ENCODE data around the gene TRAPPC3L.

TRAPPC3L gene

DNA sequence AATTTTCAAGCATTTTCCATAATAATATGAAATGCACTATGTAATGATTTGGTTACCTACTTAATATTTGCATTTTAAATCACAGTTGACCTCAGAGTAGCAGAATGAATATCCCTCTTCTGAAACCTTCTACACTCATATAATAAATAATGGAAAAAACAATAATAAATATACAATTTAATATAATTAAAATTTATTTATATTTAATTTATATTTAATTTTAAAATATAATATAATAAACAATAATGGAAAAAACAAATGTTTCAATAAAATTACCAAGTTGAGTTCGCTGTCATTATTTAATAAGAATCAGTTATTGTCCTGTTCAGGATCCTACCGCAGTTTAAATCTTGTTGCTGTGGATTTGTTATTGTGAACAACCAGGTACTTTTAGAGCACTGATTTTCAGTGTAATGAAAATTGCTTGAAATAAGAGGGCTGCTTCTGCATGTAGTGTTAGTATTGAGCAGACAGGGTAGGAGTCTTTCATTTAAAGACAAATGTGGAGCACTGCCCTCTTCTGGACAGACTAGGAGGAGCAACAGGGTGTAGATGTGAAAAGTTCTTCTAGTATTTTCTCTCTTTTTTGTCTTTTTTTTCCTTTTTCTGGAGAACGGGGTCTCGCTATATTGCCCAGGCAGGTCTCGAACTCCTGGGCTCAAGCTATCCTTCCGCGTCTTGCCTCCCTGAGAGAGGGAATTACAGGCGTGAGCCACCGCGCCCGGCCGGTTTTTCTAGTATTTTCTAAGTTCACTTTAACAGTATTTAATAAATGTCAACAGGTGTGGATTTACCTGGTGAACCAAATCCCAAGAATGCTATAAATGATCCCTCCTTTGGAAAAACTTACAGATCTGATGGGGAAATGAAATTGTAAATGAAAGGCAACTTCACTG, 13.6 kb downstream of the TRAPPC3L start:
- Histone ChIP-seq H3K9me3 (ENCODE audit: control insufficient read depth in 1 of 2, low read length in 2 of 2) (no peaks in the 10 kb centered on the region), H3K36me3 (ENCODE audit: control insufficient read depth in 1 of 2, insufficient read depth in 2 of 2, low read length in 2 of 2) (no peaks in the 10 kb centered on the region), H3K4me3 (ENCODE audit: low read depth in 1 of 2, low read length in 2 of 2) (no peak overlapping the region), H3K27ac (ENCODE audit: low read length) (no peak overlapping the region), H3K27me3 (ENCODE audit: low read depth, low read length) (no peaks in the 10 kb centered on the region), H3K4me1 (ENCODE audit: control insufficient read depth in 1 of 2, insufficient read depth in 2 of 2, low read length in 2 of 2) (no peaks in the 10 kb centered on the region)

DNA sequence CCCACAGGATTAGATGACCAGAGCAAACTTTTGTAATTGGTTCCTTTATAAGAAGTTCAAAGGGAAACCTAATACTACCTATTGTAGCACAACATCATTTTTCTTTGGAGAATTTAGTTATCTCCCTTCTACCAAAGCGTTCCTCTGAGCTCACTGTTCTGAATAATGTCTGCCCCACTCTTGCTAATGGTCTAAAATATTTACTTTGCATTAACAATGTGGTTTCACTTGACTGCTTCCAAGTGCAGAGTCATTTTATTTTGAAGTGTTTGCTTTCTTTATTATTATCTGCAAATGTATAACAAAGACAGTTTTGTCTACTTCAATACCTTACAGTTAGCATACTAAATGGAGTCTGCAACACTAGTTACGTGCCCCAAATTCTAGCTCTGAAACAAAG, 15.0 kb downstream of the TRAPPC3L start:
- Histone ChIP-seq H3K27ac (ENCODE audit: low read length) (no peak overlapping the region), H3K9me3 (ENCODE audit: control insufficient read depth in 1 of 2, low read length in 2 of 2) (no peaks in the 10 kb centered on the region), H3K36me3 (ENCODE audit: control insufficient read depth in 1 of 2, insufficient read depth in 2 of 2, low read length in 2 of 2) (no peaks in the 10 kb centered on the region), H3K4me1 (ENCODE audit: control insufficient read depth in 1 of 2, insufficient read depth in 2 of 2, low read length in 2 of 2) (no peaks in the 10 kb centered on the region), H3K4me3 (ENCODE audit: low read depth in 1 of 2, low read length in 2 of 2) (no peak overlapping the region), H3K27me3 (ENCODE audit: low read depth, low read length) (no peaks in the 10 kb centered on the region)

DNA sequence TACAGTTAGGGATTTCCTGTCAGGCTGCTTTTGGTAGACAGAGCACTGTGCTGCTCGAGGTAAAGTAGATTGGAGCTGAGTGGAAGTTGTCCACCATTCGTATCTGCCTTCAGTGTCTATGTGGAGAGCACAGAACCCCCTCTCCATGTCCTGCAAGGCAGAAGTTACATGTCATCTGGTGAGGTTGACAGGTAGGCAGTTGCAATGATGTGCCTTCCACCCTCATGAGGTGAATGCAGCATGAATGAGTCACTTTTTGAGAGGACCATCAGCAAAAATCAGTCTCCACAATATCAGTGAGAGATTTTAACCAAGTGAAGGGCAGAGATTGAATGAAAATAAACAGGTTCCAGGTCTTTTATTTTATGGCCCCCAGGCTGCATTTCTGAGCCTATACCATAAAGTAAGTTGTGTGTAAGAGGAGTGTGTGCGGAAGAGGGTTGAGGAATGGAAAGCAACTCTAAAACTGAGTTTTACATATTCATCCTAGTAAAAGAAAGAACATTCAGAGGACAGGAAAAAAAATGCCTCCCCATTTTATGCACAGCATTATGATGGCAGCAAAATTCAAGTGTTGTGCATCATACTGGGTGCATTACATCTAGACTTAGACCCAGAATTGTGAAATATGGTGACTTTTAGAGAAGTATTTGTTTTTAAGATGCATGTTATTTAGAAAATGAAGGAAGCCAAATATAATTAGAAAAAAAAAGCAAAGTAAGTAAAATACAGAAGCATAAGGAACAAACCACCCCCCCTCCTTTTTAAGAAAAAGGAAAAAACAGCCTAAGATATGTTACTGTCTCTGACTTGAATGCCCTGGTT, 15.8 kb downstream of the TRAPPC3L start:
- Histone ChIP-seq H3K36me3 (ENCODE audit: control insufficient read depth in 1 of 2, insufficient read depth in 2 of 2, low read length in 2 of 2) (no peaks in the 10 kb centered on the region), H3K9me3 (ENCODE audit: control insufficient read depth in 1 of 2, low read length in 2 of 2) (no peaks in the 10 kb centered on the region), H3K4me1 (ENCODE audit: control insufficient read depth in 1 of 2, insufficient read depth in 2 of 2, low read length in 2 of 2) (no peaks in the 10 kb centered on the region), H3K27me3 (ENCODE audit: low read depth, low read length) (no peaks in the 10 kb centered on the region), H3K4me3 (ENCODE audit: low read depth in 1 of 2, low read length in 2 of 2) (no peak overlapping the region), H3K27ac (ENCODE audit: low read length) (no peak overlapping the region)

DNA sequence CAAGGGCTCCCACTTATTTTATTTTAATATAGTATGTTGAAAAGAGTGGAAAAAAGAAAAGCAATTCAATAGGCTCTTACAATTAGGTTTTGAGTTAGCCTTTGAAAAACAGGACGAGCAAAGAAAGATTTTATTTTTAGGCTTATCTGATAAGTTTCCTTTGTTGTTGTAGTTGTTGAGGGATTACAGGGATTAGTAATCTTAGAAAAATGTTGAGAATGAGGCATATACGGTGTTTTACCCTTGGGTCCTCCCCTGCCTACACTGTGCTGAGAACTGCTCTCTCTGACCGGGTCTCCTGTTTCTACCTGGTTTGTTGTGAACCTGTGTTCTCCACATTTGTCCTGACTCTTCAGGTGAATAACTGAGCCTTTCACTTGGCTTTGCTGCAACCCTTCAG, 16.7 kb downstream of the TRAPPC3L start:
- no peak overlapping the region for H3K4me3 ChIP-seq (ENCODE audit: low read depth in 1 of 2, low read length in 2 of 2)

DNA sequence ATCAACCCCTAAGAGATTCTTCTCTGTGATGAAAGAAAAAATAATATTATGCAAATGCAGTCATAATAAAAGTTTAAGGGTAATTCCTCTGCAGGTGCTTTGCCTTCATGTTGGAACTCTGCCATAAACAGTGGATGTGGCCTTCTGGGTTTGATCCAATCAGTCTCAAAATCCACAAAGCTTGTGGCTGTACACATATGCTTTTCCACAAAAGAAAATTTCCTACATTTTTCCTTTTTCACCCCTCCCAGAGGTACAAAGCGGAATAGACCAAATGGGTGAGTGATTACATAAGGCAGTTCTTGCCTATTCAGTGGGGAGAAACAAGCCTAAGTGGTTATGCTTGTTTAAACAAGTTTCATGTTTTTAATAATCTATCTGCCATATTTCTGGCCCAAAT, 17.4 kb downstream of the TRAPPC3L start:
- Histone ChIP-seq H3K27me3 (ENCODE audit: low read depth, low read length) (no peaks in the 10 kb centered on the region), H3K36me3 (ENCODE audit: control insufficient read depth in 1 of 2, insufficient read depth in 2 of 2, low read length in 2 of 2) (no peaks in the 10 kb centered on the region), H3K4me3 (ENCODE audit: low read depth in 1 of 2, low read length in 2 of 2) (no peak overlapping the region), H3K4me1 (ENCODE audit: control insufficient read depth in 1 of 2, insufficient read depth in 2 of 2, low read length in 2 of 2) (no peaks in the 10 kb centered on the region), H3K9me3 (ENCODE audit: control insufficient read depth in 1 of 2, low read length in 2 of 2) (no peaks in the 10 kb centered on the region), H3K27ac (ENCODE audit: low read length) (no peak overlapping the region)

More for the DNA sequence above, 16.7 kb downstream of the TRAPPC3L start:
- no peaks in the 10 kb centered on the region for H3K4me1 ChIP-seq (ENCODE audit: control insufficient read depth in 1 of 2, insufficient read depth in 2 of 2, low read length in 2 of 2)
- H3K36me3 ChIP-seq (ENCODE audit: control insufficient read depth in 1 of 2, insufficient read depth in 2 of 2, low read length in 2 of 2): no peaks in the 10 kb centered on the region
- no peaks in the 10 kb centered on the region for H3K9me3 ChIP-seq (ENCODE audit: control insufficient read depth in 1 of 2, low read length in 2 of 2)
- no peaks in the 10 kb centered on the region for H3K27me3 ChIP-seq (ENCODE audit: low read depth, low read length)
- no peak overlapping the region for H3K27ac ChIP-seq (ENCODE audit: low read length)

DNA sequence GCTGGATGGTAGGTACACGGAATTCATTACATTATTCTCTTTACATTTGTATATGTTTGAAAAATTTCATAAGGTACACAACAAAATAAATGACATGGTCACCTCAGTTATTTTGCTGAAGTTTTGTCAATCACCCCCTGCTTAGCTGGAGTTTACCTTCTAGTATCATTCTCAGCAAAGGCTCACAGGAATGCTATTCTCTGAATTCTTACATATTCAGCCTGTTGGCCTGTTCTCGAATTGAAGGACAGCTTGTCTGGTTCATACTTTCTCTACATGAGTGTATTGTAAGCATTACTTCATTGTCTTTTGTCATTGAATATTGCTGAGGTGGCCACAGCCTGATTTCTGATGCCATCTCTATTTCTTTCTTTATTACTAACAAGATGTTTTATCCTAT, 21.2 kb downstream of the TRAPPC3L start:
- Histone ChIP-seq H3K4me3 (ENCODE audit: low read depth in 1 of 2, low read length in 2 of 2) (no peak overlapping the region), H3K4me1 (ENCODE audit: control insufficient read depth in 1 of 2, insufficient read depth in 2 of 2, low read length in 2 of 2) (no peaks in the 10 kb centered on the region), H3K36me3 (ENCODE audit: control insufficient read depth in 1 of 2, insufficient read depth in 2 of 2, low read length in 2 of 2) (no peaks in the 10 kb centered on the region), H3K27ac (ENCODE audit: low read length) (no peak overlapping the region), H3K9me3 (ENCODE audit: control insufficient read depth in 1 of 2, low read length in 2 of 2) (no peaks in the 10 kb centered on the region), H3K27me3 (ENCODE audit: low read depth, low read length) (no peaks in the 10 kb centered on the region)

DNA sequence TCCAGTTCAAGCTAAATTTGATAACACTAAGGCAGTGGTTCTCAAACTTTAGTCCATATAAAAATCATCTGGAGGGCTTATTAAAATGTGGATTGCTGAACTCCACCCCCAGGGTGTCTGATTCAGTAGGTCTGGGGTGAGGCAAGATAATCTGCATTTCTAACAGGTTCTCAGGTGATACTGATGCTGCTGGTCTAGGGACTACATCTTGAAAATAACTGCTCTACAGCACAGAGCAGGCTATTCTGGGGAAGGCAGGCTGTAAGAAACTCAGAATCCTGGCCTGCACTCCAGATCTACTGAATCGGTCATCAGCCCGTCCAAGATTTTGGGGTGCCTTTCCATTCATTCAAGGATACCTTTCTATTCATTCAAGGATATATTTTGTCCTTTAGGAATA, 22.6 kb downstream of the TRAPPC3L start:
- Histone ChIP-seq H3K4me1 (ENCODE audit: control insufficient read depth in 1 of 2, insufficient read depth in 2 of 2, low read length in 2 of 2) (no peaks in the 10 kb centered on the region), H3K36me3 (ENCODE audit: control insufficient read depth in 1 of 2, insufficient read depth in 2 of 2, low read length in 2 of 2) (no peaks in the 10 kb centered on the region), H3K27me3 (ENCODE audit: low read depth, low read length) (no peaks in the 10 kb centered on the region), H3K27ac (ENCODE audit: low read length) (no peak overlapping the region), H3K4me3 (ENCODE audit: low read depth in 1 of 2, low read length in 2 of 2) (no peak overlapping the region), H3K9me3 (ENCODE audit: control insufficient read depth in 1 of 2, low read length in 2 of 2) (no peaks in the 10 kb centered on the region)

DNA sequence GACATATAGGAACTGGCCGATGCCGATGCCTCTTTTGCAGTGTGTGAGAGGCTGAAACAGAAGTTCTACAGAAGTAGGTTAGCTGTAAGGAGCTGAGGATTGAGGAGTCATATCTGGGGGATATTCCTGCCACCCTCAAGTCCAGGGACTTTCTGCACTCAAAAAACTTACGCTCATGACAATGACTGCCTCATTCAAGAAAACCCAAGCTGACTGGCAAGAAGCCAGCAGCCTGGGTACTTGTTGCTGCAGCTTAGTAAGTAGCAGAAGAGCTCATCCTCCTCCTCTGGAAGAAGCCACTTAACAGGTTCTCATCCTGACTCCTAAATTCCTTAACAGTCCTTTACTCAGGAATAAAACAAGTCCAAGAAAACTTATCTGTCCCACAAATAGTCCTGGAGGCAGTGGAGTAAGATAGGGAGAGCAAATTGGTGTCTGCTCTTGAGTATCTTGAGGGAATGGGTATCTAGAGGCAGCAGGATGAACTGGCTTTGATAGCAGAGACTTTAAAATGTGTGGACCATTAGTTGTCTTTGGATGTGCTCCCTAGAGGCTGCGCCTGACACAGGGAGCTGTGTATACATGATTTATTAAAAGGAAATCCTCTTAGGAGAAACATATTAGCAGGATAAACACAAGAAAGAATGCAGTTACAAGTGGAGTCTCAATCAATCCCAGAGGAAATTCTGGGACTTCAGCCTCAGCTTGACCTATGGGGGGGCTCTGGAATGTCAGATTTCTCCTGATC, 26.7 kb downstream of the TRAPPC3L start:
- no peak overlapping the region for H3K27ac ChIP-seq (ENCODE audit: low read length)

DNA sequence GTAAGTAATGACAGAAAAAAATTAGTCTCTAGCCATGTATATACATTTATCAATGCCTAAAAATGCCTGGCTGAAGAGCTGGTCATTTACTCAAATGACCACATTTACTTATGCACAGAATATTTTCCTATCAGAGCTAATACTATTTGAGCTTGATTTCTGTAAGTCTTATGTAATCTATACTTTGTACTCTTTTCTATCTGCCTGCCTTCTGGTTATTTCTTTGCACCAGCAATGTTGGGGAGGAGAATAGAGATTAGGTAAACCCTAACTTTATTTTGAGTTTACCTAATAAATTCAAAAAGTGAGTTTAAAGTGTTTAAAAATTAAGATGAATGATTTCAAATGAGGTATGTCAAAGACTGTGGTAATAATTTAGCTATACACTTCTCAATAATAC, 30.3 kb downstream of the TRAPPC3L start:
- H3K36me3 ChIP-seq (ENCODE audit: control insufficient read depth in 1 of 2, insufficient read depth in 2 of 2, low read length in 2 of 2): peaks cover 0 to 21% of the 10 kb centered on the region in 2 donors
- no peaks in the 10 kb centered on the region for H3K4me1 ChIP-seq (ENCODE audit: control insufficient read depth in 1 of 2, insufficient read depth in 2 of 2, low read length in 2 of 2)
- no peak overlapping the region for H3K27ac ChIP-seq (ENCODE audit: low read length)

More for the DNA sequence above, 26.7 kb downstream of the TRAPPC3L start:
- no peaks in the 10 kb centered on the region for H3K4me1 ChIP-seq (ENCODE audit: control insufficient read depth in 1 of 2, insufficient read depth in 2 of 2, low read length in 2 of 2)
- no peaks in the 10 kb centered on the region for H3K27me3 ChIP-seq (ENCODE audit: low read depth, low read length)
- H3K4me3 ChIP-seq (ENCODE audit: low read depth in 1 of 2, low read length in 2 of 2): no peak overlapping the region
- no peaks in the 10 kb centered on the region for H3K9me3 ChIP-seq (ENCODE audit: control insufficient read depth in 1 of 2, low read length in 2 of 2)
- peaks cover 0 to 14% of the 10 kb centered on the region in 2 donors for H3K36me3 ChIP-seq (ENCODE audit: control insufficient read depth in 1 of 2, insufficient read depth in 2 of 2, low read length in 2 of 2)

DNA sequence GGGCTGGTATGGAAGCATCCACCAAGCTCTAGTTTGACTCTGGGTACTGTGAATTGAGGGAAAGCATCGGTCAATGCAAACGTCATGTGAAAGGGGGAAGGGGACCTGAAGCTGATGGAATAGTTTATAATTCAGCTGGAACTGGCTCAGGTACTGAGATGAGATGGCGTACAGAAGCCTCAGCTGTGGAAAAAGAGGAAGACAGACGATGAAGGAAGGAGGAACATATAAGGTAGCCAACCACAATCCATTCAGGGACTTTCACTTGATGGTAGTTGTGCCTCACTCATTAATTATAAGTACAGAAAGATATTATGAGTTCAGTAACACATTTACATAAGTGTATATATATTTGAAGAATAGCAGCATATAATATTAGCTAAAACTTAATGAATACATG, 31.4 kb downstream of the TRAPPC3L start:
- peaks cover 0 to 21% of the 10 kb centered on the region in 2 donors for H3K36me3 ChIP-seq (ENCODE audit: control insufficient read depth in 1 of 2, insufficient read depth in 2 of 2, low read length in 2 of 2)
- H3K27ac ChIP-seq (ENCODE audit: low read length): no peak overlapping the region
- H3K27me3 ChIP-seq (ENCODE audit: low read depth, low read length): no peaks in the 10 kb centered on the region
- H3K4me3 ChIP-seq (ENCODE audit: low read depth in 1 of 2, low read length in 2 of 2): no peak overlapping the region
- H3K4me1 ChIP-seq (ENCODE audit: control insufficient read depth in 1 of 2, insufficient read depth in 2 of 2, low read length in 2 of 2): no peaks in the 10 kb centered on the region
- no peaks in the 10 kb centered on the region for H3K9me3 ChIP-seq (ENCODE audit: control insufficient read depth in 1 of 2, low read length in 2 of 2)

More for the DNA sequence above, 30.3 kb downstream of the TRAPPC3L start:
- H3K9me3 ChIP-seq (ENCODE audit: control insufficient read depth in 1 of 2, low read length in 2 of 2): no peaks in the 10 kb centered on the region
- H3K4me3 ChIP-seq (ENCODE audit: low read depth in 1 of 2, low read length in 2 of 2): no peak overlapping the region
- H3K27me3 ChIP-seq (ENCODE audit: low read depth, low read length): no peaks in the 10 kb centered on the region

Measured in muscle layer of duodenum (tissue), 2 donors.